Activated naive CD4-positive, alpha-beta T cell (primary cell): ENCODE data around the gene ACRBP.

ENCODE experiments used
- DNase-seq, 4 experiments: peaks; one replicate each; lab custom pipeline; 2025; lab: John Stamatoyannopoulos, UW

ACRBP gene

GRCh38 chr12:6646276-6647082, 753 bp downstream of the ACRBP start:
- no peak for DNase-seq

- DNase-seq = no peak
These were observed 2.3 kb downstream of the ACRBP start for GRCh38 chr12:6644903-6645302.

- no peak for DNase-seq
These were observed 3.0 kb downstream of the ACRBP start for GRCh38 chr12:6644257-6644596.

DNA sequence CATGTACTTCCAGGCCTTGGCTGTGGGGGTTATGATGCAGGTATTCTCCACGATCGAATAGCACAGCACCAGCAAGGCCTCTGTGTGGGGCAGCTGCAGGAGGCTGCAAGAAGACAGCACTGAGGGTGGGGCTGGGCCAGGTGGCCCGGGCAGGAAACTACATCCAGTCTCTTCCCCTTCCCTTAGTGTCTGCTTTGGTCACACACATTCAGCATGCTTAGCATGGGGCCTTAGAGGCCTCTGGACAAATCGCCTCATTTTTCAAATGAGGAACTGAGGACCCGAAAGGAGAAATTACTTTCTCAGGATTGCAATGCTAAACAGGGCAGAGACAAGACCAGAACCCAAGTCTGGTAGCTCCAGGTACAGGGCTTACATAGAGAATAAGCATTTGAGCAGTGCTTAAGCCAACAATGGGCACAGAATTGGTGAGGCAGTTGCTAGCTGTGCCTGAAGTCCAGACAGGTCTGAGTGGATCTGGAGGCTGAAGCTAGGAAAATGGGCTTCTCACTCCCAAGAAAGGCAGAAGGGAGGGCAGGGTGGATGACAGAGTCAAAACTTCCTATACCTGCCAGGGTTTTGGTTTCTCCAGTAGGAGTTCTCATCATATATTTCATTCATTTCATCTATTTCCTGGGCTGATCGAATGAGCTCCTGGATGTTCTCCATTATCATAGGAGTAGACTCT, 3.5 kb downstream of the ACRBP start:
- DNase-seq = no peak

DNA sequence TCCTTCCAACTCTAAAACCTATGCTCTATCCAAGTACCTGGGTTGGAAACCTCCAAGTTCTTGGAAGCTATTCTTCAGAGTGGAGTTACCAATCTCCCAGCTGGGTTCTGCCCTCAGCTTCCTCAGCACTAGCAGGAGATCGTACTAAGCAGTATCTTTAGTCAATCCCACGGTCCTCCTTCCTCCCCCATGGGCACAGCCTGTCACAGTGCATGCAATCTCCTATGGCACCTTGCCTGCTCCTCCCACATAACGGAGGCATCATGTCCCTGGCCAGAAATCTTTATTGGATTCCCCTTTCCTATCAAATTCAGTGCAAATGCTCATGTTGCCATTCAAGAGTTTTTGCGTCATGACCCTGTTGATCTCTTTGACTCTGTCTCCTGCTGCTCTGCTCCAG, 6.1 kb downstream of the ACRBP start:
- no peak for DNase-seq

- DNase-seq = no peak
These were observed 6.7 kb downstream of the ACRBP start for GRCh38 chr12:6640497-6640896.

DNA sequence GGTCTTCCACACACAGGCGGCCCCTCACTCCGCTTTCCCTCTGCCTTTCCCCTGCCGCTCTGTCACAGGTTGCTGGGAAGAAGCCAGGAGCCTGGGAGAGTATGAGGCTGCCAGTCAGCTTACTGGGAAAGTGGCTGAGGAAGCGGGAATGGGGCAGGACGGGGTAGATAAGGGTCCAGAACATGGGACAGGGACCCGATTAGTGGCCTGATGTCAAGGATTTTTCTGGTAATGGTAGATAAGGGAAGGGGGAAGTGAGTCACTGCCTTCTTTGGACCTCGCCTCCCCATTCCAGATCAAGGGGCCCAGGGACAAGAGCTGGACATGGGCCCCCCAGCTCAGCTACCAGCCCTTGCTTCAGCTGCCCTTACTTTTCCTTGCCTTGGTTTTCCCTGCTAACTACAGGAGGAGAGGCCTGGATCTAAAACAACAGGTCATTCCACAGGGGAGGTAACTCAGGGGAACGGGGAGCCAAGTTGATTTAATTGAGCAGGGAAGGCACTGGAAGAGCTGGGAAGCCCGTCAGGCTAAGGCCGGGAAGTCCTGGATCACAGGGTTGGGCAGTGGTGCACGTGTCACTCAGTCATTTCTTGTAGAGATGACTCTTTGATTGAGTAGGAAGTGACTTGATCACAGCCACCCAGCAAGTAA, 8.0 kb downstream of the ACRBP start:
- DNase-seq = no peak

- DNase-seq = no peak
These were observed 8.9 kb downstream of the ACRBP start for GRCh38 chr12:6638305-6638704.

- DNase-seq = no peak
These were observed 11.2 kb downstream of the ACRBP start, which contains the start of gene LPAR5 for GRCh38 chr12:6635856-6636531. TSS of gene LPAR5 (minus strand) at chr12:6635959. CDS start at chr12:6621248, 14,711 bp downstream.

DNA sequence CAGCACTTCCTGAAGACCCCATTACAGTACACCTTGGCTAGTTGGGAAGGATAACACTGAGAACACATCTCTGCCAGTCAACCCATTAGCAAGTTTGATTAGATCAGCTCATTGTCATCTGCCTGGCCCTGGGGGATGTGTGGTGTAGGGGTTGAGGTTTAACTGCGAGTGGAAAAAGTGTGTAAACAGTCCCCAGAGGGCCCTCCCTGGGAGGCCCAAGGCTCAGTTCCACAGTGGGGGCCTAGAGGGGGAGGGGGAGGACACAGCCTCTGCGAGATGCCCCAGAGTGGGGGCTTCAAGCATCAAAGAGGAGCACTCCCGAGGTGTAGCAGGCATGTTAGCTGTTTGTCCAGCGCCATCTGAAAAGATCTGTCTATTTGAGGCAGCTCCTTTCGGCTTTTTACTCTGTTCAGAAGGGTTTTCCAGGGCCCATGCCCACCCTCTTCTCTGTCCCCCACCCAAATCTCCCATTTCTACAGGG, 11.8 kb downstream of the ACRBP start:
- DNase-seq = no peak

DNA sequence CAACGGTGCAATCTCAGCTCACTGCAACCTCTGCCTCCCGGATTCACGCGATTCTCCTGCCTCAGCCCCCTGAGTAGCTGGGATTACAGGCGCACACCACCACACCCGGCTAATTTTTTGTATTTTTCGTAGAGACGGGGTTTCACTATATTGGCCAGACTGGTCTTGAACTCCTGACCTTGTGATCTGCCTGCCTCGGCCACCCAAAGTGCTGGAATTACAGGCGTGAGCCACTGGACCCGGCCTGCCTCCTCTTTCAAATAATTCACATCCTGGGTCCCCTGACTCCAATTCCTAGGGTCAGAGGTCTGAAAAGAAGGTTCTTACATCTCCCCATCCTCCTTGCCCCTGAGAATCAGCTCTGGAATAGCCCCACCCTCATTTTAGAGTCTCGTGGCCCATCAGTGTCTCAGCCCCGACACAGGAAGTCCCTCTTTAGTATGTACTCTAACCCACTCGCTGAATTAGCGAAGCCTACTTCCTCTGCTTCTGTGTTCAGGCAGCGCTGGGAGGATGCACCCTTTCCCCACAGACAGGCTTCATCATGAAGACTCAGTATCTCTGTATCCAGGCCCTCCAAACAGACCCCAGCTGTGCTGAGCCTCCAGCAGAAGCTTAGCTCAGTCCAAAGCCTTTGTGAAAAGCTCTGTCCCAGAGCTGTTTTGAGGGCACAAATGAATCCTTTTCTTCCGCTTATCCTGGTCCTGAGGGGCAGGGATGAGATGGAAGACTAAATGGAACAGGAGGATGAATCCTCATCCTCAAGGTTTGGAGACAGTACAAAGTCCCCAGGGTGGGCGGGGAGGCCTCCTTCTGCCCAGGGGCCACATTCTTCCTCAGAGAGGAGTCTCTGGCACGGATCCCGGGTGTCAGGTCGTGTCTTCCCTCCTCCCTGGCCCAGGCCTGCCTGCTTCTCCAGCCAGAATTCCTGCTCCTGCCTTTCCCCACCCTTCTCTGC, 14.9 kb downstream of the ACRBP start:
- DNase-seq = peak in 2 of 4 experiments; percentile 29 to 46

GRCh38 chr12:6631549-6631961, 15.7 kb downstream of the ACRBP start:
- DNase-seq = no peak

GRCh38 chr12:6630736-6631135, 16.5 kb downstream of the ACRBP start:
- DNase-seq = no peak

DNA sequence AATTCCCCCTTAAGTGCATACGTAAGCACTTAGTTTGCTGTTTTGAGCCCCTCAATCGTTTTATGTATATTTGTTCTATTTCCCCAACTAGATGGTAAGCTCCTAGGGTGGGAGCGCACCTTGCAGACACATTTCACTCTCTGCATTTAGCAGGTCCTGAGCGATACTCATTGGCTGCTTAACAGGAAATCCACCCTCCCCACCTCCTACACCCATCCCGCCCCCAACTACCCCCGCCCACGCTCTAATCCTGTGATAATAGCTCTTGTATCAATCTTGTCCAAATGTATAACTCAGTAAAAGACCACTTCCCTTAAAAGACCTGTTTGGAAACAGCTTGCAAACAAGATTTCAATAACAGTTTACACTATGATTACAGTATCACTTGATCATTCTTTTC, 19.6 kb downstream of the ACRBP start:
- DNase-seq = peak in 1 of 4 experiments; percentile 33

DNA sequence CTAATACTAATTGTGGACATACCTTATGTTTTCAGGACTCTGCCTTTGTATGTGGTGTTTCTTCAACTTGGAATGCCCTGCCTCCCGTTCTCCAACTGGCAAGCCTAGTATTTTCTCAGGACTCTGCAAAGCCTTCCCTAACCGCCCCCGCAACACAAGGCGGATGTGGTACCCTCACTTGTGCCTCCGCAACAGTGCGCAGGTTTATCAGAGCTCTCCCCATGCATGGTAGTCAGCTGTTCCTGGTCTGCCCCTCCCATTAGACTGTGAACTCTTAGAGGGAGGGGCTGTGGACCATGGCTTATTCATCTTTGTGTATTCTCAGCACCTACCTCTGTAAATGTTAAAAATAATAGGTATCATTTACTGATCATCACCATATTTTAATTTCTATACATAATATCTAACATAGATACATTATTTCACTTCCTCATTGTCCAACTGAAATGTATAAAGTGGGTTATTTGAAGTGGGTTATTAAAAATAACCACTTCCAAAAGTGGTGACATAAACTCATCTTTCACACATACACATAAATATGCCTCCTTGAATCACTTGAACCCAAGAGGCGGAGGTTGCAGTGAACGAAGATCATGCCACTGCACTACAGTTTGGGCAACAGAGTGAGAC, 20.5 kb downstream of the ACRBP start:
- no peak for DNase-seq

DNA sequence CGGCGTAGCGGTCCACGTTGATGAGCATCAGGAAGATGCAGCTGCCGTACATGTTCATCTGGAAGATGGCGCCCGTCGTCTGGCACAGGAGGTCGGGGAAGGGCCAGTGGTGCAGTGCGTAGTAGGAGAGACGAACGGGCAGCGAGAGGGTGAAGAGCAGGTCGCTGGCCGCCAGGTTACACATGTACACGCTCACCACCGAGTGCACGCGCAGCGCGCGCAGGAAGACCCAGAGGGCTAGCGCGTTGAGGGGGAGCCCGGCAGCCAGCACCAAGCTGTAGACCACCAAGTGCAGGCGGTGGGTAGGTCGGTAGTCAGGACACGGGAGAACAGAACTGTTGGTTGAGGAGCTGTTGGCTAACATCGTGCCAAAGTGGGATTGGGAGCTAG, 26.4 kb downstream of the ACRBP start:
- DNase-seq = no peak

GRCh38 chr12:6620137-6620884, 26.9 kb downstream of the ACRBP start:
- peak in 2 of 4 experiments; percentile 25 to 43 for DNase-seq

- DNase-seq = no peak
These were observed 28.6 kb downstream of the ACRBP start for GRCh38 chr12:6618483-6619225.

- no peak for DNase-seq
These were observed 31.4 kb downstream of the ACRBP start for GRCh38 chr12:6615802-6616201.
